Mucosa of rectum (tissue), 2 donors: ENCODE results near the gene SLC44A1.

Experiments used
- H3K27ac ChIP-seq, 2 donors: one replicate each; pipeline ENCODE4 v1.7.0; 2013; ENCODE audit warnings: inconsistent platforms in 2 of 2, low read depth in 2 of 2, low read length in 2 of 2
- H3K27me3 ChIP-seq, 2 donors: one replicate each; pipeline ENCODE4 v1.7.0; 2013; ENCODE audit warnings: low read length in 2 of 2; ENCODE audit not compliant: control insufficient read depth in 2 of 2, insufficient read depth in 2 of 2
- H3K36me3 ChIP-seq, 2 donors: one replicate each; pipeline ENCODE4 v1.7.0; 2013; ENCODE audit warnings: low read length in 2 of 2; ENCODE audit not compliant: control insufficient read depth in 2 of 2, insufficient read depth in 2 of 2
- H3K4me1 ChIP-seq, 2 donors: one replicate each; pipeline ENCODE4 v1.7.0; 2013; ENCODE audit warnings: low read length in 2 of 2, mild to moderate bottlenecking in 1 of 2; ENCODE audit not compliant: control insufficient read depth in 2 of 2, insufficient read depth in 2 of 2
- H3K4me3 ChIP-seq, 2 donors: one replicate each; pipeline ENCODE4 v1.7.0; 2013; ENCODE audit warnings: low read length in 2 of 2
- H3K9ac ChIP-seq, 2 donors: one replicate each; pipeline ENCODE4 v1.7.0; 2013; ENCODE audit warnings: low read length in 2 of 2, low read depth in 1 of 2, mild to moderate bottlenecking in 1 of 2
- H3K9me3 ChIP-seq, 2 donors: one replicate each; pipeline ENCODE4 v1.7.0; 2013; ENCODE audit warnings: low read length in 2 of 2; ENCODE audit not compliant: control insufficient read depth in 2 of 2
- donor health status: healthy.
- donor health status: Normal muscosa, but diverticular disease.

Gene SLC44A1

DNA sequence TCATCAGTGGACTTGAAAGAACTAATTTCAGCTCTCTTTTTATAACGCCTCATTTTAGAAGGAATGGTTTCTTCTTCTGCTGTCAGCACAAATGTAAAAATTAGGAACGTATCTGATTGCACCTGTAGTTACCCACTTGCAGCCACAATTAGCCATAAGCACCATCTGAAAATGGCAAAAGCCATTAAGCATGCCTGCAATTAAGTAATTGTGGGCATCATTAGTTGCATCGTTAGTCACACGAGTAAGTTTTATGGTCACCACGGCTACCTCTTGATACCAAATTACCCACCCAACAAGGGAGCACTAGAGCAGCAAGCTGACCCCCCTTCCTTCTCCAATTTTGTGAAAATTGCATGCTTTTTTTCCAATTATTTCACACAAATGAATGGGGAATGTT, 25.8 kb upstream of the SLC44A1 start:
- H3K4me3 ChIP-seq, result no peak overlapping the region
- no peak overlapping the region for H3K9ac ChIP-seq
- no peaks in the 10 kb centered on the region for H3K36me3 ChIP-seq
- H3K4me1 ChIP-seq, result peaks cover 0 to 12% of the 10 kb centered on the region in 2 donors
- H3K27ac ChIP-seq, result no peak overlapping the region
- peaks cover 4 to 5% of the 10 kb centered on the region in 2 donors for H3K9me3 ChIP-seq
- H3K27me3 ChIP-seq, result no peaks in the 10 kb centered on the region

DNA sequence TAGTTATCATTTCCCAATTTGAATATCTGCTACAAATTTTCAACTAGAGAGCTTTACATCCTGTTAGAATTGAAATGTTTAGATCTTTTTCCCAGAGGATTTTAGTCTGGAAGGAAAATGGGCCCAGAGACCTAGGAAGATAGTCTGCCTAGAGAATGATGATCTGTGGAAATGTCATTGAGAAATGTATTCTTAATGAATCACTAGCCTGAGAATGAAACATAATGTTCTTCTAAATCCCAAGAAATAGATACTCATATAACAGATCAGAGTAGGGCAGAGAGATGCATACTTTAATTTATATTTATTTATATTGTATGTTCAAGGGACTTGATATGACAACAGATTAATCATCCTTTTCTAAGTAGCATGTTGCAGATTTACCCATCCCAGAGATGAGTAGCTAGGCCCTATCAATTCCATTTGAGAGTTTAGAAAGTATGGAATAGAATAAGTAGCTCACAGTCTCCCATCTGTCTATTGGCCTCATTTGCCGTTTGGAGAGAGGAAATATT, 25.1 kb upstream of the SLC44A1 start:
- H3K9ac ChIP-seq, result no peak overlapping the region
- no peaks in the 10 kb centered on the region for H3K27me3 ChIP-seq
- H3K4me1 ChIP-seq, result peaks cover 0 to 12% of the 10 kb centered on the region in 2 donors
- H3K9me3 ChIP-seq, result peaks cover 6 to 8% of the 10 kb centered on the region in 2 donors
- no peak overlapping the region for H3K27ac ChIP-seq
- no peak overlapping the region for H3K4me3 ChIP-seq
- H3K36me3 ChIP-seq, result no peaks in the 10 kb centered on the region

DNA sequence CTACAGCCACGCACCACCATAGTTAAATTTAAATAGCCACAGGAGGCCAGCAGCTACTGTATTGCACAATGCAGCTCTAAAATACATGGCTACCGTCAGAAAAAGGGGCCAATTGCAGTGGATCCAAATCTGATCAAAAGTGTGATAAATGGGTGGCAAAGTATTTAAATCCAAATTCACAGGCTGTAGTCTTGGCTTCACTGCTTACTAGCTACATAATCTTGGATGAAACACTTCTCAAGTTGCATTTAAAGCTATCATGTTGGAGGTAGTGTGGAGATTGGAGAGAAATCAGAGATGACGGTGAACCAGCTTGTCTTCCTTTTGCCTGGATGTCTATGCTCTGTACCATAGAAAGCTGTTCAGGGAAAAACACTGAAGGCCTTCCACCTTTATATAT, 24.0 kb upstream of the SLC44A1 start:
- H3K4me3 ChIP-seq, result no peak overlapping the region
- no peak overlapping the region for H3K27ac ChIP-seq
- peaks cover 10% of the 10 kb centered on the region in 2 donors for H3K9me3 ChIP-seq
- peaks cover 0 to 12% of the 10 kb centered on the region in 2 donors for H3K4me1 ChIP-seq
- no peak overlapping the region for H3K9ac ChIP-seq
- no peaks in the 10 kb centered on the region for H3K36me3 ChIP-seq
- no peaks in the 10 kb centered on the region for H3K27me3 ChIP-seq

DNA sequence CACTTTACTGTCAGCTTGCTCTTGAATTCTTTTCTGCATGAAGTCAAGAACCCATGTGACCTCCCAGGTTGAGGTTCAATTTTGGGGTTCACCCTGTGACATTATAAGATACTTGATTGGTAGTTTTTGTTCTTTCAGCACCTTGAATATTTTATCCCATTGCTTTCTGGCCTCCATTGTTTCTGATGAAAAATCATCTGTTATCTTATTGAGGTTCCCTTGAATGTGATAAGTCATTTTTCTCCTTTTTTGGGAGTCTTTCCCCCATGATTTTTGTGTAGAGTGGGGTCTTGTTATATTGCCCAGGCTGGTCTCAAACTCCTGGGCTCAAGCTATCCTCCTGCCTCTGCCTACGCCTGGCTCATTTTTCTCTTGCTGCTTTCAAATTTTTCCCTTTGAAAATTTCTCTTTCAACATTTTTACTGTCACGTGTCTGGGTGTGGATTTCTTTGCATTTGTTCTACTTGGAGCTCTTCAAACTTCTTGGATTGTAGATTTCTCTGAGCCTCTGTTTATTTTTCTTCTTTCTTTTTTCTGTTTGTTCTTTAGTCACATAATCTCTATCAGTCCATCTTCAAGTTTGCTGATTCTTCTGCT, 20.8 kb upstream of the SLC44A1 start:
- Histone ChIP-seq H3K4me1 (no peaks in the 10 kb centered on the region), H3K9ac (no peak overlapping the region), H3K36me3 (no peaks in the 10 kb centered on the region), H3K27ac (no peak overlapping the region), H3K27me3 (no peaks in the 10 kb centered on the region), H3K4me3 (no peak overlapping the region), H3K9me3 (peaks cover 10% of the 10 kb centered on the region in 2 donors)

DNA sequence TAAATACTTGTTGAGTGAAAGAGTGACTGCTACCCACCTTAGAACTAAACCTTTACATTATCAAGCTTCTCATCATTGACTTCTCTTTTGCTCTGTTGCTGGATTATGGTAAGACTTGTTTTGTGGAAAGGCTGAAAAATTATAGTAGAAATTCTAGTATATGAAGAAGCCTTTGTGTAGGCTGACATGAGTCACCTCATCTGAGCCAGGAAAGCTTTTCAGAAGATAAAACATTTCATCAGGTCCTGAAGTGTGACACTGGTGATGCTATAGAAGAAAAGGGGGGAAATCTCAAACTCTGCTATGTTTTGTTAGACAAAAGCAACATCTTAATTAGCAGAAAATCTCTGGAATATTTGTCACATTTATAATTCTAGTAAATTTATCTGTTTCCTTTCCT, 18.4 kb upstream of the SLC44A1 start:
- Histone ChIP-seq H3K9me3 (peaks cover 10% of the 10 kb centered on the region in 2 donors), H3K27me3 (no peaks in the 10 kb centered on the region), H3K27ac (no peak overlapping the region), H3K4me3 (no peak overlapping the region), H3K4me1 (no peaks in the 10 kb centered on the region), H3K9ac (no peak overlapping the region), H3K36me3 (no peaks in the 10 kb centered on the region)

DNA sequence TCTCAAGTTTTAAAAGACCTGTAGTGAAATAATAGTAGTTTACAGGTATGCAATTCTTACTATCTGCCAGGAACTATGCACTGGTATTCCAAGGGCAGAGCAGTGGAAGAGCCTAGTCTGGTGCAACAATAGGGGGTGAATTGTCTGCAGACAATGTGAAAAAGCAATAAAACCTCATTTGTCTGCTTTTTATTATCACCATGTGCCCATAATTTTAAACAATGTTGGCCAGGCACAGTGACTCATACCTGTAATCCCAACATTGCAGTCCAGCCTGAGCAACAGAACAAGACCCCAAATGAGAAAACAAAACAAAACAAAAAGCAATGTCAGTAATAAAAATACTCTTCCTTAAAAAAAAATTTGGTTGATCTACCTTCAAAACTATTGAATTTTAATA, 12.2 kb upstream of the SLC44A1 start:
- H3K9me3 ChIP-seq, result no peaks in the 10 kb centered on the region
- H3K36me3 ChIP-seq, result no peaks in the 10 kb centered on the region
- H3K27me3 ChIP-seq, result no peaks in the 10 kb centered on the region
- H3K4me1 ChIP-seq, result no peaks in the 10 kb centered on the region
- H3K4me3 ChIP-seq, result no peak overlapping the region
- no peak overlapping the region for H3K9ac ChIP-seq
- H3K27ac ChIP-seq, result no peak overlapping the region

DNA sequence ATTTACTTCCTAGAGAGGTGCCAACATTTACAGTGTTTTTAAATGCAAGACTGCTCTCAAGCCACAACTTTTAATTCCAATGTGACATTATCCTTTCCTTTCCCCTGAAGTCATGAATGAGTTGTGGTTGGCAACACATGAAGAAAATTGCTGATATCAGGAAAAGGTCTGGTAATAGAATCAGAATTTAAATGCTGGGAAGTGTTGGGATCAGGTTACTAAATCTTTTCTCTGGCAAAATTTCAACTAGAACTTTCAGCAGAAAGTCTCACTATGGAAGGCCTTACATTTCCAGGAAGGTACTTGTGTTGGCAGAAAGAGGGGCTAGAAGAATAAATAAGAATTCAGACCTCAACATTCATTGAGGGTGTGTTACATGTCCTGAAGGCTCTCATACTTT, 10.6 kb upstream of the SLC44A1 start:
- Histone ChIP-seq H3K9me3 (no peaks in the 10 kb centered on the region), H3K36me3 (no peaks in the 10 kb centered on the region), H3K27ac (no peak overlapping the region), H3K4me3 (no peak overlapping the region), H3K27me3 (no peaks in the 10 kb centered on the region), H3K9ac (no peak overlapping the region), H3K4me1 (no peaks in the 10 kb centered on the region)

DNA sequence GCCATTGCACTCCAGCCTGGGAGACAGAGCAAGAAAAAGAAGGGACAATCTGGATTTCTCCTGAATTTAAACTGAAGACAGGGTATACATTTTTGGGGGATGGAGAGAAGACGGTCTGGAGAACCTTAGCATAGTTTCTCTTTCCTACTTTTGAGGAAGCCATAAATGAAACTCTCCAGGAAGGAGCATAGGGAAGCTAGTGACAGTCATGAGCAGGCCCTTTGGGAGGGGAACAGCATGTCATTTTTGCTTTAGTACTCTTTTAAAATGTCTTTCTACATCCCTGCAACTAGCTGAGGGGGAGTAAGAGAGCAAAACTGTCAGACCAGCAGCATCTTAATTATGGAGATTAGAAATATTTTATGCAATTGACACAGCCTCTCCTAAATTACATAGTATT, 8.2 kb upstream of the SLC44A1 start:
- no peaks in the 10 kb centered on the region for H3K9me3 ChIP-seq

DNA sequence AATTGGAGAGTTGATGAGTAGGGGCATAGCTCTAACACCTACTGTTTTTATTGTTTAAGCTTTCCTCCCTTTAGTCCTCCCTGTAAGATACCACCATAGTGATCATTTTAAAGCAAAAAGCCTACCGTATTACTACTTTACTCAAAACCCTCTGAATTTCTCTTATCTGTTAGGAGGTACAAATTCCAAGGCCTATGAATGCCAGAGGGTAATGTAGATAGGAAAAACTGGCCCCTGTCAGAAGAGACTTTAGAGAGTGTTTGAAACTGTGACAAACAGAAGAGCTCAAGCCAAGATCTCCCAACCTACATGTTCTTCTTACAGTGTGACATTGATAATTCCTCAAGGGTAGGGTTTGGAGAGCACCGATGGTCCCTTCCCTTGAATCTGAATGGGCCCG, 7.2 kb upstream of the SLC44A1 start:
- Histone ChIP-seq H3K36me3 (no peaks in the 10 kb centered on the region), H3K9me3 (no peaks in the 10 kb centered on the region), H3K9ac (no peak overlapping the region), H3K4me3 (no peak overlapping the region), H3K4me1 (no peaks in the 10 kb centered on the region), H3K27me3 (no peaks in the 10 kb centered on the region), H3K27ac (no peak overlapping the region)

More for the DNA sequence above, 8.2 kb upstream of the SLC44A1 start:
- Histone ChIP-seq H3K4me3 (no peak overlapping the region), H3K9ac (no peak overlapping the region), H3K27ac (no peak overlapping the region), H3K4me1 (no peaks in the 10 kb centered on the region), H3K36me3 (no peaks in the 10 kb centered on the region), H3K27me3 (no peaks in the 10 kb centered on the region)

DNA sequence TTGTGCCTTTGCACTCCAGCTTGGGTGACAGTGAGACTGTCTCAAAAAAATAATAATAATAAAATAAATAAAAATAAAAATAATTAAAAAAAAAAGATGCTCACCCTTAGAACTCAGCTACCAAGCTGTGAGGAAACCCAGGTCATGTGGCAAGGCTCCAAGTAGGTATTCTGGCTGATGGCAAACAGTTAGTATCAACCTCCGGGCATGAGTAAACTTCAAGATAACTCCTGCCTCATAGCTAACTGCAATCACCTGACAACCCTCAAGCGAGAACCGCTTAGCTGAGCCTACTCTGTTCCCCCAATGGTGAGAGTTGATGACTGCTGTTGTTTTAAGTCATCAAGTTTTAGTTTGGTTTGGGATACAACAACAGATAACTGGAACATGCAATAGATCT, 6.1 kb upstream of the SLC44A1 start:
- no peaks in the 10 kb centered on the region for H3K4me1 ChIP-seq

More for the DNA sequence above, 6.1 kb upstream of the SLC44A1 start:
- Histone ChIP-seq H3K9ac (no peak overlapping the region), H3K4me3 (no peak overlapping the region), H3K36me3 (no peaks in the 10 kb centered on the region), H3K27me3 (no peaks in the 10 kb centered on the region), H3K27ac (no peak overlapping the region), H3K9me3 (no peaks in the 10 kb centered on the region)
